ENCODE results near the gene JAKMIP1.

JAKMIP1 gene

GRCh38 chr4:6221851-6222760 is 21.8 kb upstream of the JAKMIP1 start:
- Histone ChIP-seq H3F3A (ENCODE audit: insufficient read depth, low read length) (no peaks in the 10 kb centered on the region), H3K4me3 (ENCODE audit: low read length) (no peak overlapping the region), H3K4me2 (ENCODE audit: low read depth, low read length) (no peak overlapping the region), H3K9me2 (replicated peaks; ENCODE audit: insufficient read depth, low read length) (no peaks in the 10 kb centered on the region), H4K20me1 (ENCODE audit: insufficient read depth, low read length) (no peaks in the 10 kb centered on the region), H3K36me3 (replicated peaks; ENCODE audit: insufficient read depth, low read length) (no peaks in the 10 kb centered on the region), H3K27ac (ENCODE audit: low read length) (no peak overlapping the region), H3K4me1 (ENCODE audit: low read length) (peaks cover 10% of the 10 kb centered on the region; the same call in 1 of the 2 replicates), H3K27me3 (replicated peaks; ENCODE audit: insufficient read depth, low read length) (peaks cover 14% of the 10 kb centered on the region), H3K9me3 (replicated peaks; ENCODE audit: insufficient read depth, low read length) (no peaks in the 10 kb centered on the region), H3K9ac (ENCODE audit: low read length) (no peak overlapping the region), H3K79me2 (ENCODE audit: low read length) (no peaks in the 10 kb centered on the region), H2AFZ (ENCODE audit: low read length) (no peak overlapping the region)
- no peak for TF ChIP-seq CTCF (IDR thresholded peaks at IDR 0.05; ENCODE audit: low read length)
- no peak for TF ChIP-seq EZH2 (optimal IDR thresholded peaks at IDR 0.05; ENCODE audit: low read depth, low read length)
- no peak for TF ChIP-seq EZH2phosphoT487 (IDR thresholded peaks at IDR 0.05; ENCODE audit: low read length)
- no peak for DNase-seq

GRCh38 chr4:6221301-6221850 is 21.0 kb upstream of the JAKMIP1 start:
- peaks cover 10% of the 10 kb centered on the region; the same call in 1 of the 2 replicates for H3K4me1 ChIP-seq (ENCODE audit: low read length)
- H3K9ac ChIP-seq (ENCODE audit: low read length): no peak overlapping the region
- DNase-seq: no peak
- no peaks in the 10 kb centered on the region for H3F3A ChIP-seq (ENCODE audit: insufficient read depth, low read length)
- H2AFZ ChIP-seq (ENCODE audit: low read length): no peak overlapping the region
- no peak overlapping the region for H3K4me2 ChIP-seq (ENCODE audit: low read depth, low read length)
- TF ChIP-seq EZH2 (optimal IDR thresholded peaks at IDR 0.05; ENCODE audit: low read depth, low read length): no peak
- no peak for TF ChIP-seq CTCF (IDR thresholded peaks at IDR 0.05; ENCODE audit: low read length)
- TF ChIP-seq EZH2phosphoT487 (IDR thresholded peaks at IDR 0.05; ENCODE audit: low read length): no peak
- H3K27ac ChIP-seq (ENCODE audit: low read length): no peak overlapping the region
- H3K27me3 ChIP-seq (replicated peaks; ENCODE audit: insufficient read depth, low read length): peaks cover 14% of the 10 kb centered on the region
- H4K20me1 ChIP-seq (ENCODE audit: insufficient read depth, low read length): no peaks in the 10 kb centered on the region
- no peaks in the 10 kb centered on the region for H3K9me3 ChIP-seq (replicated peaks; ENCODE audit: insufficient read depth, low read length)
- no peaks in the 10 kb centered on the region for H3K79me2 ChIP-seq (ENCODE audit: low read length)
- H3K9me2 ChIP-seq (replicated peaks; ENCODE audit: insufficient read depth, low read length): no peaks in the 10 kb centered on the region
- H3K36me3 ChIP-seq (replicated peaks; ENCODE audit: insufficient read depth, low read length): no peaks in the 10 kb centered on the region
- H3K4me3 ChIP-seq (ENCODE audit: low read length): no peak overlapping the region

GRCh38 chr4:6217716-6218381 is 17.5 kb upstream of the JAKMIP1 start:
- peaks cover 10% of the 10 kb centered on the region; the same call in 1 of the 2 replicates for H3K4me1 ChIP-seq (ENCODE audit: low read length)
- H3K9me3 ChIP-seq (replicated peaks; ENCODE audit: insufficient read depth, low read length): no peaks in the 10 kb centered on the region
- no peak overlapping the region for H3K27ac ChIP-seq (ENCODE audit: low read length)
- no peak overlapping the region for H3K4me2 ChIP-seq (ENCODE audit: low read depth, low read length)
- no peak overlapping the region for H2AFZ ChIP-seq (ENCODE audit: low read length)
- TF ChIP-seq EZH2 (optimal IDR thresholded peaks at IDR 0.05; ENCODE audit: low read depth, low read length): no peak
- no peak for TF ChIP-seq CTCF (IDR thresholded peaks at IDR 0.05; ENCODE audit: low read length)
- TF ChIP-seq EZH2phosphoT487 (IDR thresholded peaks at IDR 0.05; ENCODE audit: low read length): no peak
- DNase-seq: peak; percentile 42
- no peaks in the 10 kb centered on the region for H3K79me2 ChIP-seq (ENCODE audit: low read length)
- H3K36me3 ChIP-seq (replicated peaks; ENCODE audit: insufficient read depth, low read length): no peaks in the 10 kb centered on the region
- H3K4me3 ChIP-seq (ENCODE audit: low read length): no peak overlapping the region
- H3K9ac ChIP-seq (ENCODE audit: low read length): no peak overlapping the region
- no peaks in the 10 kb centered on the region for H3K27me3 ChIP-seq (replicated peaks; ENCODE audit: insufficient read depth, low read length)
- H3F3A ChIP-seq (ENCODE audit: insufficient read depth, low read length): no peaks in the 10 kb centered on the region
- no peaks in the 10 kb centered on the region for H4K20me1 ChIP-seq (ENCODE audit: insufficient read depth, low read length)
- no peaks in the 10 kb centered on the region for H3K9me2 ChIP-seq (replicated peaks; ENCODE audit: insufficient read depth, low read length)

All from MM.1S (cell line).